HepG2 (cell line): Measurements from ENCODE around the gene LGI4. TPM values are rescaled to one million over a fixed set of nuclear protein-coding genes. Genes with fewer than 3 reads are reported as not detected.

ENCODE experiments used
- ATRX ChIP-seq: sonication (generic); formaldehyde crosslinking; IDR thresholded peaks from 2 replicates; pipeline ENCODE4 v1.4.0; 2020; ENCODE audit warnings: missing genetic modification reagents, borderline replicate concordance
- BCL6 ChIP-seq: IDR thresholded peaks from 2 replicates; pipeline ENCODE4 v1.6.1; 2016; ENCODE audit warnings: missing genetic modification reagents, missing compliant biosample characterization
- CENPT ChIP-seq: sonication (generic); formaldehyde crosslinking; IDR thresholded peaks from 2 replicates; pipeline ENCODE4 v1.8.0; 2022; ENCODE audit warnings: low read depth, mild to moderate bottlenecking, moderate library complexity, missing genetic modification reagents
- CHD4 ChIP-seq: fragments of 200-600 bp; sonication (generic); IDR thresholded peaks from 2 replicates; pipeline ENCODE4 v1.7.0; 2017; ENCODE audit warnings: mild to moderate bottlenecking, low read length, borderline replicate concordance
- NR1H2 ChIP-seq: sonication (generic); formaldehyde crosslinking; IDR thresholded peaks from 2 replicates; pipeline ENCODE4 v1.8.1; 2022; ENCODE audit warnings: low read depth, missing genetic modification reagents, borderline replicate concordance
- PCBP1 ChIP-seq: fragments of 200-400 bp; formaldehyde crosslinking; IDR thresholded peaks from 2 replicates; pipeline ENCODE4 v1.6.1; 2017; ENCODE audit warnings: mild to moderate bottlenecking, low read depth, low read length, borderline replicate concordance
- SETDB1 ChIP-seq: sonication (generic); formaldehyde crosslinking; IDR thresholded peaks from 2 replicates; pipeline ENCODE4 v1.5.1; 2020; ENCODE audit warnings: missing genetic modification reagents, mild to moderate bottlenecking, borderline replicate concordance
- SRSF9 ChIP-seq: fragments of 200-400 bp; formaldehyde crosslinking; IDR thresholded peaks from 2 replicates; pipeline ENCODE4 v1.6.1; 2018; ENCODE audit warnings: borderline replicate concordance, mild to moderate bottlenecking, low read depth, low read length; ENCODE audit not compliant: insufficient read depth, poor library complexity, severe bottlenecking
- ZBTB20 ChIP-seq: sonication (generic); formaldehyde crosslinking; IDR thresholded peaks from 2 replicates; pipeline ENCODE4 v1.8.1; 2023; ENCODE audit warnings: missing genetic modification reagents, low read depth, mild to moderate bottlenecking, borderline replicate concordance
- ZFP1 ChIP-seq: IDR thresholded peaks from 2 replicates; pipeline ENCODE4 v1.6.1; 2016
- ZNF256 ChIP-seq: sonication (generic); formaldehyde crosslinking; conservative IDR thresholded peaks from 2 replicates; pipeline ENCODE4 v1.4.0; 2020; ENCODE audit warnings: missing genetic modification reagents
- ZNF350 ChIP-seq: sonication (generic); formaldehyde crosslinking; IDR thresholded peaks from 2 replicates; pipeline ENCODE4 v1.4.0; 2020; ENCODE audit warnings: mild to moderate bottlenecking, low read depth, missing genetic modification reagents, borderline replicate concordance
- ZNF749 ChIP-seq: sonication (generic); formaldehyde crosslinking; IDR thresholded peaks from 2 replicates; pipeline ENCODE4 v1.8.0; 2022; ENCODE audit warnings: mild to moderate bottlenecking, missing genetic modification reagents, moderate library complexity, borderline replicate concordance
- polyA plus RNA-seq, 8 experiments: library from polyadenylated mRNA; depleted of rRNA in 3 of 8; stranded (reverse) in 7 of 8; unstranded in 1 of 8; fragments of >200 nt; fragmentation: Illumina TruSeq in 4 of 8; extraction: Trizol in 4 of 8; gene quantifications; 2 replicates each; pipeline versions ENCODE4 v1.2.1 to v1.2.3, GENCODE V29; 2011 to 2016; ENCODE audit warnings: low read depth in 4 of 8, missing spikeins in 1 of 8, mixed read lengths in 1 of 8; ENCODE audit not compliant: insufficient read depth in 1 of 8
- total RNA-seq, 5 experiments: library from RNA; depleted of rRNA; stranded (reverse); fragments of >200 nt; fragmentation: Illumina TruSeq; extraction: Trizol; gene quantifications; 2 replicates each; pipeline ENCODE4 v1.2.3, GENCODE V29; 2016; ENCODE audit warnings: low read depth in 1 of 5
- TF ChIP-seq, protein P1 (sequence below): IDR thresholded peaks from 2 replicates; pipeline ENCODE4 v1.6.1; 2016; ENCODE audit warnings: missing compliant biosample characterization, missing genetic modification reagents, borderline replicate concordance
- TF ChIP-seq, protein P2 (sequence below): sonication (generic); formaldehyde crosslinking; IDR thresholded peaks from 2 replicates; pipeline ENCODE4 v1.4.0; 2020; ENCODE audit warnings: mild to moderate bottlenecking, missing genetic modification reagents
- TF ChIP-seq, protein P3 (sequence below): sonication (generic); formaldehyde crosslinking; IDR thresholded peaks from 2 replicates; pipeline ENCODE4 v1.4.0; 2020; ENCODE audit warnings: missing genetic modification reagents, low read depth, mild to moderate bottlenecking, borderline replicate concordance
- TF ChIP-seq, protein P4 (sequence below): sonication (generic); formaldehyde crosslinking; IDR thresholded peaks from 2 replicates; pipeline ENCODE4 v1.4.0; 2020; ENCODE audit warnings: mild to moderate bottlenecking, missing genetic modification reagents
- TF ChIP-seq, protein P5 (sequence below): sonication (generic); formaldehyde crosslinking; IDR thresholded peaks from 2 replicates; pipeline ENCODE4 v1.5.0; 2020; ENCODE audit warnings: mild to moderate bottlenecking, missing genetic modification reagents, borderline replicate concordance

Gene LGI4
- total and polyA plus RNA-seq, 2 of the 13 experiments (the other 11 are each of a cell fraction or from before 2014, with no cell fraction given): 2.8 TPM; not detected in 1

DNA sequence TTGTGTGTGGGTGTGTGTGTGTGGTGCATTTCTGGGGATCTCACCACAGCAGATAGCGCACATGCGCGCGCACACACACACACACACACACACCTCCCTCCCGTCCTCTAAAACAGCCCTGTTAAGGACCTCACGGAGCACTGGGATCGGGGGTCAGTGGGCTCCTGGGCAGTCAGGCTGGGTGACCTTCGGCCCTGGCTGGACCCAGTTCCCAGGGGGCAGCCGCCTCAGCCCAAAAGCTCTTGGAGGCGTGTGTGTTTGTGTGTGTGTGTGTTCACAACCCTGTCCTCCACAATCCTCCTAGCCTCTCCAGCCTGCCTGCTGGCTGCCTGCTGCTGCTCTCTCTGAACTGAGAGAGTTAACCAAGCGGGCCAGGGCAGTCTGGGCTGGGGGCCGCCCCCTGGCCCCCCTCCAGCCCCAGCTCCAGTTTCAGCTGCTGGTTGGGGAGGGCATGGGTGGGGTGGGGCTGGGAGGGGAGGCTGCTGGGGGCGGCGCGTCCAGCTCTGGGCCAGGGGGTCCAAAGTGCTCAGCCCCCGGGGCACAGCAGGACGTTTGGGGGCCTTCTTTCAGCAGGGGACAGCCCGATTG, 3.5 kb upstream of the LGI4 start, which contains the start of gene FXYD1 (continued):
- TF ChIP-seq ZNF256 (CRISPR knock-in tag) (no peak), CHD4 (no peak), ZNF749 (CRISPR knock-in tag) (no peak), SRSF9 (no peak), NR1H2 (CRISPR knock-in tag) (no peak), ZNF350 (CRISPR knock-in tag) (no peak), PCBP1 (no peak), ATRX (no peak), ZFP1 (no peak), BCL6 (no peak), ZBTB20 (CRISPR knock-in tag) (no peak; the same call in 1 of the 2 replicates), CENPT (CRISPR knock-in tag) (no peak), SETDB1 (no peak)
- TF ChIP-seq, protein P1, sequence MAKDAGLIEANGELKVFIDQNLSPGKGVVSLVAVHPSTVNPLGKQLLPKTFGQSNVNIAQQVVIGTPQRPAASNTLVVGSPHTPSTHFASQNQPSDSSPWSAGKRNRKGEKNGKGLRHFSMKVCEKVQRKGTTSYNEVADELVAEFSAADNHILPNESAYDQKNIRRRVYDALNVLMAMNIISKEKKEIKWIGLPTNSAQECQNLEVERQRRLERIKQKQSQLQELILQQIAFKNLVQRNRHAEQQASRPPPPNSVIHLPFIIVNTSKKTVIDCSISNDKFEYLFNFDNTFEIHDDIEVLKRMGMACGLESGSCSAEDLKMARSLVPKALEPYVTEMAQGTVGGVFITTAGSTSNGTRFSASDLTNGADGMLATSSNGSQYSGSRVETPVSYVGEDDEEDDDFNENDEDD (CRISPR knock-in tag): no peak
- TF ChIP-seq, protein P2, sequence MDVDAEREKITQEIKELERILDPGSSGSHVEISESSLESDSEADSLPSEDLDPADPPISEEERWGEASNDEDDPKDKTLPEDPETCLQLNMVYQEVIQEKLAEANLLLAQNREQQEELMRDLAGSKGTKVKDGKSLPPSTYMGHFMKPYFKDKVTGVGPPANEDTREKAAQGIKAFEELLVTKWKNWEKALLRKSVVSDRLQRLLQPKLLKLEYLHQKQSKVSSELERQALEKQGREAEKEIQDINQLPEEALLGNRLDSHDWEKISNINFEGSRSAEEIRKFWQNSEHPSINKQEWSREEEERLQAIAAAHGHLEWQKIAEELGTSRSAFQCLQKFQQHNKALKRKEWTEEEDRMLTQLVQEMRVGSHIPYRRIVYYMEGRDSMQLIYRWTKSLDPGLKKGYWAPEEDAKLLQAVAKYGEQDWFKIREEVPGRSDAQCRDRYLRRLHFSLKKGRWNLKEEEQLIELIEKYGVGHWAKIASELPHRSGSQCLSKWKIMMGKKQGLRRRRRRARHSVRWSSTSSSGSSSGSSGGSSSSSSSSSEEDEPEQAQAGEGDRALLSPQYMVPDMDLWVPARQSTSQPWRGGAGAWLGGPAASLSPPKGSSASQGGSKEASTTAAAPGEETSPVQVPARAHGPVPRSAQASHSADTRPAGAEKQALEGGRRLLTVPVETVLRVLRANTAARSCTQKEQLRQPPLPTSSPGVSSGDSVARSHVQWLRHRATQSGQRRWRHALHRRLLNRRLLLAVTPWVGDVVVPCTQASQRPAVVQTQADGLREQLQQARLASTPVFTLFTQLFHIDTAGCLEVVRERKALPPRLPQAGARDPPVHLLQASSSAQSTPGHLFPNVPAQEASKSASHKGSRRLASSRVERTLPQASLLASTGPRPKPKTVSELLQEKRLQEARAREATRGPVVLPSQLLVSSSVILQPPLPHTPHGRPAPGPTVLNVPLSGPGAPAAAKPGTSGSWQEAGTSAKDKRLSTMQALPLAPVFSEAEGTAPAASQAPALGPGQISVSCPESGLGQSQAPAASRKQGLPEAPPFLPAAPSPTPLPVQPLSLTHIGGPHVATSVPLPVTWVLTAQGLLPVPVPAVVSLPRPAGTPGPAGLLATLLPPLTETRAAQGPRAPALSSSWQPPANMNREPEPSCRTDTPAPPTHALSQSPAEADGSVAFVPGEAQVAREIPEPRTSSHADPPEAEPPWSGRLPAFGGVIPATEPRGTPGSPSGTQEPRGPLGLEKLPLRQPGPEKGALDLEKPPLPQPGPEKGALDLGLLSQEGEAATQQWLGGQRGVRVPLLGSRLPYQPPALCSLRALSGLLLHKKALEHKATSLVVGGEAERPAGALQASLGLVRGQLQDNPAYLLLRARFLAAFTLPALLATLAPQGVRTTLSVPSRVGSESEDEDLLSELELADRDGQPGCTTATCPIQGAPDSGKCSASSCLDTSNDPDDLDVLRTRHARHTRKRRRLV: no peak
- TF ChIP-seq, protein P3, sequence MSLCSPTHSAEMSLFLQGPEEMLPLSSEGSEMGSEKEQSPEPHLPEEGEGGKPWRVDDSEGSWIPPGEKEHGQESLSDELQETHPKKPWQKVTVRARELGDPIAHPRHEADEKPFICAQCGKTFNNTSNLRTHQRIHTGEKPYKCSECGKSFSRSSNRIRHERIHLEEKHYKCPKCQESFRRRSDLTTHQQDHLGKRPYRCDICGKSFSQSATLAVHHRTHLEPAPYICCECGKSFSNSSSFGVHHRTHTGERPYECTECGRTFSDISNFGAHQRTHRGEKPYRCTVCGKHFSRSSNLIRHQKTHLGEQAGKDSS (CRISPR knock-in tag): peak; percentile 11; the same call in 1 of the 2 replicates
- TF ChIP-seq, protein P4, sequence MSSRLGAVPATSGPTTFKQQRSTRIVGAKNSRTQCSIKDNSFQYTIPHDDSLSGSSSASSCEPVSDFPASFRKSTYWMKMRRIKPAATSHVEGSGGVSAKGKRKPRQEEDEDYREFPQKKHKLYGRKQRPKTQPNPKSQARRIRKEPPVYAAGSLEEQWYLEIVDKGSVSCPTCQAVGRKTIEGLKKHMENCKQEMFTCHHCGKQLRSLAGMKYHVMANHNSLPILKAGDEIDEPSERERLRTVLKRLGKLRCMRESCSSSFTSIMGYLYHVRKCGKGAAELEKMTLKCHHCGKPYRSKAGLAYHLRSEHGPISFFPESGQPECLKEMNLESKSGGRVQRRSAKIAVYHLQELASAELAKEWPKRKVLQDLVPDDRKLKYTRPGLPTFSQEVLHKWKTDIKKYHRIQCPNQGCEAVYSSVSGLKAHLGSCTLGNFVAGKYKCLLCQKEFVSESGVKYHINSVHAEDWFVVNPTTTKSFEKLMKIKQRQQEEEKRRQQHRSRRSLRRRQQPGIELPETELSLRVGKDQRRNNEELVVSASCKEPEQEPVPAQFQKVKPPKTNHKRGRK: no peak
- TF ChIP-seq, protein P5, sequence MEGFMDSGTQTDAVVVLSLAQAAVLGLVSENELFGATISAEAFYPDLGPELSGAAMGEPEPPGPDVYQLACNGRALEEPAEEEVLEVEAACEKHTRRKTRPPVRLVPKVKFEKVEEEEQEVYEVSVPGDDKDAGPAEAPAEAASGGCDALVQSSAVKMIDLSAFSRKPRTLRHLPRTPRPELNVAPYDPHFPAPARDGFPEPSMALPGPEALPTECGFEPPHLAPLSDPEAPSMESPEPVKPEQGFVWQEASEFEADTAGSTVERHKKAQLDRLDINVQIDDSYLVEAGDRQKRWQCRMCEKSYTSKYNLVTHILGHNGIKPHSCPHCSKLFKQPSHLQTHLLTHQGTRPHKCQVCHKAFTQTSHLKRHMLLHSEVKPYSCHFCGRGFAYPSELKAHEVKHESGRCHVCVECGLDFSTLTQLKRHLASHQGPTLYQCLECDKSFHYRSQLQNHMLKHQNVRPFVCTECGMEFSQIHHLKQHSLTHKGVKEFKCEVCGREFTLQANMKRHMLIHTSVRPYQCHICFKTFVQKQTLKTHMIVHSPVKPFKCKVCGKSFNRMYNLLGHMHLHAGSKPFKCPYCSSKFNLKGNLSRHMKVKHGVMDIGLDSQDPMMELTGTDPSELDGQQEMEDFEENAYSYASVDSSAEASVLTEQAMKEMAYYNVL (CRISPR knock-in tag): no peak
